Lower lobe of right lung (tissue), 2 donors: Measurements from ENCODE around the gene FLAD1. TPM values are rescaled to one million over a fixed set of nuclear protein-coding genes. Genes with fewer than 3 reads are reported as not detected.

Experiments
- ATAC-seq, 2 donors: fragments of 200-7000 bp; cut with Tn5 transposase; one replicate each; pipeline ENCODE4 v1.9.1; 2020 to 2022; ENCODE audit warnings: mild to moderate bottlenecking in 2 of 2, moderate library complexity in 2 of 2
- DNase-seq: peaks from one replicate; pipeline ENCODE4 v3.0.0-alpha.2; 2020
- H3K27ac ChIP-seq: fragments of 200-600 bp; one replicate; pipeline ENCODE4 v1.8.0; 2022
- H3K27me3 ChIP-seq: fragments of 200-600 bp; one replicate; pipeline ENCODE4 v1.8.0; 2022; ENCODE audit warnings: low read depth
- H3K36me3 ChIP-seq: fragments of 200-600 bp; one replicate; pipeline ENCODE4 v1.8.0; 2022; ENCODE audit warnings: mild to moderate bottlenecking
- H3K4me1 ChIP-seq: fragments of 200-600 bp; one replicate; pipeline ENCODE4 v1.8.0; 2022
- H3K4me3 ChIP-seq: fragments of 200-600 bp; one replicate; pipeline ENCODE4 v1.8.0; 2022; ENCODE audit warnings: mild to moderate bottlenecking
- H3K9me3 ChIP-seq: fragments of 200-600 bp; one replicate; pipeline ENCODE4 v1.8.0; 2022
- intact Hi-C: fragments of 100-400 bp; cut with DNase I; formaldehyde crosslinking; loops from one replicate; pipeline ENCODE4 v1.11.0; 2022
- total RNA-seq: library from RNA; stranded (reverse); fragmentation: NEBNext Ultra II Directional; extraction: Animal tissue kit (Norgen Biotek cat#: 25700); gene quantifications from one replicate; pipeline ENCODE4 v1.2.1, GENCODE V29; 2021
- TF ChIP-seq, protein P1 (sequence below): fragments of 200-600 bp; IDR thresholded peaks from one replicate; pipeline ENCODE4 v1.8.0; 2022; ENCODE audit warnings: antibody characterized with exemption, mild to moderate bottlenecking
- donor health status: DM: no; HTN: yes; CAD: no; lungs with severe emphysema.

Gene FLAD1
- total RNA-seq, 1 donor from 2014 or later: 31.9 TPM

DNA sequence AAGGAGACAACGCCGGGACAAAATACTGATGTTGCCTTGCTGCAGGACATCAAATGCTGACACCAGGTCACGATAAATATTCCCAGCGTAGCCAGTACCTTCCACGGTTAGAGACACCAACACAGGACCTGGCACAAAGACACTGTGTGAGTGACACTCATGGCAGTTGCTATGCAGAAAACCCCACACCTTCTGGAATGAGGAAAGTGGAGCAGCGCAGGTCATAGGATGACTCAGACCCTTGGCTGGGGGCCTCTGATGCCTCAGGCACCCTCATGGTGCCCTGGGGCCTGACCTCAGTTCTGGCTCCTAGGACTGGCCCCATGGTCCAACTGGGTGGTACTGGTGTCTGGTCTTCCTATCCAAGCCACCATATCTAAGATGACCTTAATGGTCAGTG, 43.4 kb downstream of the FLAD1 start:
- Histone ChIP-seq H3K27ac (no peak overlapping the region), H3K9me3 (no peaks in the 10 kb centered on the region), H3K4me3 (no peak overlapping the region), H3K27me3 (no peaks in the 10 kb centered on the region), H3K4me1 (no peaks in the 10 kb centered on the region), H3K36me3 (no peaks in the 10 kb centered on the region)
- TF ChIP-seq, protein P1, sequence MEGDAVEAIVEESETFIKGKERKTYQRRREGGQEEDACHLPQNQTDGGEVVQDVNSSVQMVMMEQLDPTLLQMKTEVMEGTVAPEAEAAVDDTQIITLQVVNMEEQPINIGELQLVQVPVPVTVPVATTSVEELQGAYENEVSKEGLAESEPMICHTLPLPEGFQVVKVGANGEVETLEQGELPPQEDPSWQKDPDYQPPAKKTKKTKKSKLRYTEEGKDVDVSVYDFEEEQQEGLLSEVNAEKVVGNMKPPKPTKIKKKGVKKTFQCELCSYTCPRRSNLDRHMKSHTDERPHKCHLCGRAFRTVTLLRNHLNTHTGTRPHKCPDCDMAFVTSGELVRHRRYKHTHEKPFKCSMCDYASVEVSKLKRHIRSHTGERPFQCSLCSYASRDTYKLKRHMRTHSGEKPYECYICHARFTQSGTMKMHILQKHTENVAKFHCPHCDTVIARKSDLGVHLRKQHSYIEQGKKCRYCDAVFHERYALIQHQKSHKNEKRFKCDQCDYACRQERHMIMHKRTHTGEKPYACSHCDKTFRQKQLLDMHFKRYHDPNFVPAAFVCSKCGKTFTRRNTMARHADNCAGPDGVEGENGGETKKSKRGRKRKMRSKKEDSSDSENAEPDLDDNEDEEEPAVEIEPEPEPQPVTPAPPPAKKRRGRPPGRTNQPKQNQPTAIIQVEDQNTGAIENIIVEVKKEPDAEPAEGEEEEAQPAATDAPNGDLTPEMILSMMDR: no peak
- DNase-seq: no peak
- intact Hi-C loops: no loop called here
- ATAC-seq: no peak

DNA sequence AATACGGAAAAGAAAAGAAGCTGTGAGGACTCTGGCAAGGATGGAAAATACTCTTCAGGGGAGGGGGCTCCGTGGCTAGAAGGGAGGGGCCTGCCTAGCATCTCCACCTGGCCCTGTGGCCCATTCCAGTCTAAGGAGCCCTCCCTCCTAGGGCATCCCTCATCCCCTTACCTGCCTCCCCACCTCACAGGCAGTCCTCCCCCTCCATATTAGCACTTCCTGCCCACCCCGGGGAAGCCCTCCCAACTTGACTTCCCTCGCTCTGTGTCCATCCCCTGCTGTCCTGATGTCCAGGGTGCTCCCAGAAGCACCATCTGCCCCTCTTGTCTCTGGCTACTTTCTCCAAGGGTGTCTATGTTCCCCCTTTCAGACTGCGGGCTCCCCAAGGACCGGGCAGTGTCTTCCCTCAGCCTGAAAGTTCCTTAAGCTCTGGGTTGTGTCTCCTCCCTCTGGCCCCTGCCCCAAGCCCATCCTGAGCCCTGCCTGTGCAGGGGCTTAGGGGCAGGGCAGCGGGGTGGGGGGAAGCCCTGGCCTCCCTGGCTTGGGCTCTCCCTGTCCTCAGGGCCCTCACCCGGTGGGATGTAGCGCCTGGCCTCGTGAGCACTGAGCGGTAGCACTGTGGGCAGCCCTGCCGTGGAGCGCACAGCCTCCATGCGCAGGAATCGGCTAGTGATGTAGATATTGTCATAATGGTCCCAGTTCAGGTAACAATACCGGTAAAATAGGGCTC, 46.5 kb downstream of the FLAD1 start:
- Histone ChIP-seq H3K4me1 (no peaks in the 10 kb centered on the region), H3K27ac (no peak overlapping the region), H3K36me3 (no peaks in the 10 kb centered on the region), H3K9me3 (no peaks in the 10 kb centered on the region), H3K4me3 (no peak overlapping the region), H3K27me3 (no peaks in the 10 kb centered on the region)
- intact Hi-C loops: no loop called here
- TF ChIP-seq, protein P1: no peak
- ATAC-seq (no peak), DNase-seq (no peak)

DNA sequence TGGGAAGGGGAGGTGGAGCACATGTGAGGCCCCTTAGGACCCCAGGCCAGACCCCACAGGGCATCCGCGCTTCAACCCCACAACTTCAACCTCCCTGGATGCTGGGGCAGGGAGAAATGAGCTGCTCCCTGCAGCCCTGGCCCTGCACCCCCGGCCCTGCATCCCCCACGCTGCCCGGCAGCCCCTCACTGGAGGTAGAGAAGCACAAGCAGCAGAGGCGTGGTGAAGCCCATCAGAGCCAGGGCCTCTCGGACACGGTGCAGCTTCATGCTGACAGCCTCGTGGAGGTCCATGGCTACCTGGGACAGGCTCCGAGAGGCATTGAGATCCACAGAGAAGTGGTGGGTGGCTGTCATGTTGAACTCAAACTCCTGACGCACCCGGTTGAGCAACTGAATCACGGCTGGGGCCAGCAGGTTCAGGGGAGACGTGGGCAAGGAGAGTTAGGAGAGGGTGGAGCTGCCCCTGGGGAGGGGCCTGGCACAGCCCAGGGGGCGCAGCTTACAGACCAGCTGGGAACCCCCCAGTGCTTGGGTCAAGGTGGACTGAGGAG, 47.2 kb downstream of the FLAD1 start:
- H3K9me3 ChIP-seq: no peaks in the 10 kb centered on the region
- TF ChIP-seq, protein P1: no peak
- intact Hi-C loops: no loop called here
- H3K27ac ChIP-seq: no peak overlapping the region
- H3K4me1 ChIP-seq: no peaks in the 10 kb centered on the region
- no peaks in the 10 kb centered on the region for H3K27me3 ChIP-seq
- DNase-seq (no peak), ATAC-seq (no peak)
- H3K4me3 ChIP-seq: no peak overlapping the region
- H3K36me3 ChIP-seq: no peaks in the 10 kb centered on the region

DNA sequence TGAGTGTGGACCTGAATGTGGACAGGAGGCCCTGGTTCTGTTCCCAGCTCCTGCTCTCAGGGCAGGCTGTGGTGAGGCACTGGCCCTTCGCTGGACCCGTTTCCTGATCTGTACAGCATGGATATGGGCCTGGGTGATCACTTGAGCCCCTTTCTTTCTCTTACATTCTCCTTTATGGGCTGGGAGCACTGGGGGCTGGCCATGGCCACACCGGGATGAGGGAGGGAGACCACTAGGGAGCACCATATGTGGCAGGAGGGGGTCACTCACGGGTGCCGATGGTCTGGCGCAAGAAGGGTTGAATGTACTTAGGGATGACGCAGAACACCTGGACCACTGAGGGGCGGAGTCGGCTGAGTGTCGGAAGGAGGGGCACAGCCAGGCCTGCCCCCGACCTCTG, 47.8 kb downstream of the FLAD1 start:
- H3K9me3 ChIP-seq: no peaks in the 10 kb centered on the region
- intact Hi-C loops: no loop called here
- no peaks in the 10 kb centered on the region for H3K27me3 ChIP-seq
- no peak for DNase-seq
- no peak overlapping the region for H3K4me3 ChIP-seq
- no peak overlapping the region for H3K27ac ChIP-seq
- TF ChIP-seq, protein P1: no peak
- no peak for ATAC-seq
- no peaks in the 10 kb centered on the region for H3K4me1 ChIP-seq
- no peaks in the 10 kb centered on the region for H3K36me3 ChIP-seq

DNA sequence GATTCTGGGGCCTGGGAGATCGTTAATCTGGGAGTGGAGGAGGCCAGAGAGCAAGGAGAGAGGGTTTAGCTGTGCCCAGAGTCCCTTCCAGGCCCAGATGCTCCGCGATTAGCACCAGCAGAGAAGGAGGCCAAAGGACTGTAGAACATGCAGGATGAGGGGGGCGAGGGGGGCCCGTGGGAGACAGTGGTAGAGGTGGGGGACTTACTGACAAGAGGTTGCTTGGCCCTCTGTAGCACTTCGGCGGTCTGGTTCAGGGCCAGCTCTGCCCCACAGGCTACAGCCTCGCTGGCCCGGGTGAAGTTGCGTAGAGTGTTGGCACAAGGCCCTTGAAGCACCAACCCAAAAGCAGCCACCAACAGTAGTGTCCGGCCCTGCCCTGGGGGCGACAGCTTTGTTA, 49.7 kb downstream of the FLAD1 start:
- TF ChIP-seq, protein P1: no peak
- Histone ChIP-seq H3K36me3 (no peaks in the 10 kb centered on the region), H3K27ac (no peak overlapping the region), H3K4me3 (no peak overlapping the region), H3K27me3 (no peaks in the 10 kb centered on the region), H3K4me1 (peaks cover under 1% of the 10 kb centered on the region), H3K9me3 (no peaks in the 10 kb centered on the region)
- no peak for DNase-seq
- intact Hi-C loops: no loop called here
- no peak for ATAC-seq
